GM12878 (cell line): ENCODE data around the gene EEF1A2. TPM values are rescaled to one million over a fixed set of nuclear protein-coding genes. Genes with fewer than 3 reads are reported as not detected.

ENCODE experiments used
- ATAC-seq: fragments of 200-7000 bp; cut with Tn5 transposase; 3 replicates; pipeline ENCODE4 v1.9.1; 2020; ENCODE audit warnings: mild to moderate bottlenecking, moderate library complexity
- BruUV-seq: library from RNA; stranded (reverse); fragments of 400-500 nt; replicated peaks from 2 replicates; lab custom pipeline; 2021; lab: Mats Ljungman, UMichigan
- CTCF ChIA-PET: fragments of 300-600 bp; sonication (Branson Sonifier 250); formaldehyde crosslinking; extraction: SDS; loops from one replicate; lab custom pipeline; 2021; ENCODE audit warnings: inconsistent platforms; lab: Yijun Ruan, JAX
- POLR2A ChIA-PET: fragments of 350-600 bp; formaldehyde crosslinking; extraction: SDS; loops from one replicate; lab custom pipeline; 2021; ENCODE audit warnings: inconsistent platforms; lab: Charles Lee
- RAD21 ChIA-PET: fragments of 300-600 bp; sonication (Branson Sonifier 250); formaldehyde crosslinking; loops from one replicate; lab custom pipeline; 2023; ENCODE audit warnings: antibody characterized with exemption; ENCODE audit not compliant: unreplicated experiment; lab: Charles Lee
- SMC1A ChIA-PET: fragments of 300-600 bp; sonication (Branson Sonifier 250); formaldehyde crosslinking; loops from one replicate; lab custom pipeline; 2023; ENCODE audit not compliant: unreplicated experiment, uncharacterized antibody; lab: Charles Lee
- DNase-seq: peaks from one replicate; pipeline ENCODE4 v3.0.0-alpha.2; 2011; ENCODE audit warnings: low read depth, low spot score
- FAIRE-seq: peaks from 3 replicates; lab custom pipeline; 2011; peaks lifted over from hg19 to GRCh38; lab: Jason Lieb, UNC
- H2AFZ ChIP-seq: 2 replicates; pipeline ENCODE4 v1.6.0; 2011; ENCODE audit warnings: low read depth, low read length, control low read depth; ENCODE audit not compliant: control insufficient read depth
- H3K27ac ChIP-seq: 2 replicates; pipeline ENCODE4 v1.5.1; 2011; ENCODE audit warnings: control low read depth; ENCODE audit not compliant: control insufficient read depth, insufficient read depth
- H3K27me3 ChIP-seq, 2 experiments: replicated peaks in 1 of 2; 2 replicates each; pipeline versions ENCODE4 v1.6.0 to v1.6.1; 2011; ENCODE audit warnings: low read length in 1 of 2; ENCODE audit not compliant: control insufficient read depth in 2 of 2, insufficient read depth in 2 of 2
- H3K36me3 ChIP-seq, 2 experiments: 2 replicates each; pipeline ENCODE4 v1.5.1; 2011; ENCODE audit warnings: low read length in 1 of 2; ENCODE audit not compliant: control insufficient read depth in 2 of 2, insufficient read depth in 2 of 2
- H3K4me1 ChIP-seq: 2 replicates; pipeline ENCODE4 v1.6.1; 2011; ENCODE audit warnings: mild to moderate bottlenecking, low read length, moderate library complexity, mixed read lengths; ENCODE audit not compliant: control insufficient read depth, insufficient read depth
- H3K4me2 ChIP-seq: 2 replicates; pipeline ENCODE4 v1.6.0; 2011; ENCODE audit warnings: control low read depth; ENCODE audit not compliant: control insufficient read depth, insufficient read depth
- H3K4me3 ChIP-seq: fragments of 200-600 bp; sonication (generic); 2 replicates; pipeline ENCODE4 v1.5.1; 2016
- H3K79me2 ChIP-seq: 2 replicates; pipeline ENCODE4 v1.6.0; 2011; ENCODE audit warnings: low read length; ENCODE audit not compliant: control insufficient read depth, insufficient read depth
- H3K9ac ChIP-seq: 2 replicates; pipeline ENCODE4 v1.8.0; 2011; ENCODE audit warnings: low read length, control low read depth, mixed read lengths; ENCODE audit not compliant: control insufficient read depth, insufficient read depth
- H3K9me3 ChIP-seq: replicated peaks from 3 replicates; pipeline ENCODE4 v1.5.1; 2011; ENCODE audit warnings: mild to moderate bottlenecking, low read length; ENCODE audit not compliant: control insufficient read depth, insufficient read depth
- H4K20me1 ChIP-seq: 2 replicates; pipeline ENCODE4 v1.6.0; 2011; ENCODE audit not compliant: control insufficient read depth, insufficient read depth
- ASH2L ChIP-seq: fragments of 300-600, 200-600 bp; sonication (generic); IDR thresholded peaks from 2 replicates; pipeline ENCODE4 v1.6.1; 2017; ENCODE audit warnings: low read depth, mild to moderate bottlenecking, borderline replicate concordance
- CBFB ChIP-seq: IDR thresholded peaks from 2 replicates; pipeline ENCODE4 v1.6.1; 2016; ENCODE audit warnings: antibody characterized with exemption, low read depth
- CEBPZ ChIP-seq: fragments of 150-350 bp; IDR thresholded peaks from 2 replicates; pipeline ENCODE4 v1.6.1; 2016; ENCODE audit warnings: low read depth, low read length
- EED ChIP-seq: sonication (generic); IDR thresholded peaks from 2 replicates; pipeline ENCODE4 v1.6.1; 2016; ENCODE audit warnings: antibody characterized with exemption, low read depth
- HCFC1 ChIP-seq: fragments of 150-350 bp; IDR thresholded peaks from 2 replicates; pipeline ENCODE4 v1.6.1; 2014; ENCODE audit warnings: low read length
- HDAC2 ChIP-seq: fragments of 200-600 bp; sonication (generic); IDR thresholded peaks from 2 replicates; pipeline ENCODE4 v1.6.1; 2017
- IKZF2 ChIP-seq, 2 experiments: fragments of 450-650 bp; IDR thresholded peaks; 2 replicates each; pipeline ENCODE4 v1.6.1; 2017; ENCODE audit warnings: mild to moderate bottlenecking in 2 of 2, moderate library complexity in 2 of 2
- LARP7 ChIP-seq: fragments of 450-650 bp; IDR thresholded peaks from 2 replicates; pipeline ENCODE4 v1.6.1; 2017; ENCODE audit warnings: mild to moderate bottlenecking
- PAX8 ChIP-seq: fragments of 450-650 bp; IDR thresholded peaks from 2 replicates; pipeline ENCODE4 v1.6.1; 2017; ENCODE audit warnings: mild to moderate bottlenecking, moderate library complexity
- SIX5 ChIP-seq: IDR thresholded peaks from 2 replicates; pipeline ENCODE4 v1.6.1; 2011; ENCODE audit warnings: mild to moderate bottlenecking, low read depth, low read length, moderate library complexity; ENCODE audit not compliant: severe bottlenecking
- SMAD1 ChIP-seq: fragments of 450-650 bp; IDR thresholded peaks from 2 replicates; pipeline ENCODE4 v1.6.1; 2018; ENCODE audit warnings: mild to moderate bottlenecking, low read depth; ENCODE audit not compliant: partially characterized antibody
- SMARCA5 ChIP-seq: fragments of 450-650 bp; IDR thresholded peaks from 2 replicates; pipeline ENCODE4 v1.6.1; 2017; ENCODE audit warnings: mild to moderate bottlenecking
- SRF ChIP-seq, 2 experiments: IDR thresholded peaks; 2 replicates each; pipeline ENCODE4 v1.6.1; 2011; ENCODE audit warnings: low read depth in 2 of 2, low read length in 2 of 2, mild to moderate bottlenecking in 1 of 2, moderate library complexity in 1 of 2
- STAT1 ChIP-seq: fragments of 450-650 bp; conservative IDR thresholded peaks from 2 replicates; pipeline ENCODE4 v1.6.1; 2014; ENCODE audit warnings: antibody characterized with exemption, mild to moderate bottlenecking
- STAT3 ChIP-seq: IDR thresholded peaks from 2 replicates; pipeline ENCODE4 v1.6.1; 2011; ENCODE audit warnings: low read depth, low read length, improper control_type of control experiment
- TARDBP ChIP-seq: IDR thresholded peaks from 2 replicates; pipeline ENCODE4 v1.6.1; 2016; ENCODE audit warnings: borderline replicate concordance
- ZNF592 ChIP-seq: fragments of 450-650 bp; IDR thresholded peaks from 2 replicates; pipeline ENCODE4 v1.6.1; 2017; ENCODE audit warnings: mild to moderate bottlenecking, moderate library complexity
- WGBS: methylation state at CpG from one replicate; pipeline ENCODE4 v1.1.6; 2016; ENCODE audit warnings: low lambda C conversion rate; ENCODE audit not compliant: insufficient replicate concordance, insufficient coverage; ENCODE audit errors: missing lambda C conversion rate; 5-methylcytosine and 5-hydroxymethylcytosine counted together
- in situ Hi-C: fragments of 300-500 bp; cut with MboI; formaldehyde crosslinking; loops from 9 replicates; pipeline ENCODE4 v1.14.3; 2018; ENCODE audit warnings: mixed read lengths
- intact Hi-C: fragments of 100-400 bp; cut with micrococcal nuclease; formaldehyde crosslinking; loops from one replicate; pipeline ENCODE4 v1.14.2; 2022; ENCODE audit not compliant: unreplicated experiment
- polyA plus RNA-seq, 11 experiments: library from polyadenylated mRNA; depleted of rRNA in 4 of 11; unstranded in 6 of 11; stranded (reverse) in 5 of 11; fragments of >200 nt; fragmentation: Nextera tagmentation in 4 of 11; fragmentation: Illumina TruSeq in 1 of 11; extraction: Ambion mirVana in 4 of 11; extraction: Trizol in 1 of 11; gene quantifications; 1 replicate in 1 of 11; 2 replicates in 10 of 11; pipeline versions ENCODE4 v1.2.1 to v1.2.3, GENCODE V29; 2011 to 2016; ENCODE audit warnings: inconsistent platforms in 2 of 11, missing spikeins in 2 of 11, low read depth in 1 of 11
- total RNA-seq, 4 experiments: library from RNA; depleted of rRNA in 3 of 4; stranded (reverse); fragments of >200 nt in 3 of 4; fragmentation: Illumina TruSeq in 1 of 4; extraction: Trizol in 1 of 4; gene quantifications; 2 replicates each; pipeline versions ENCODE4 v1.2.1 to v1.2.3, GENCODE V29; 2013 to 2021

Gene EEF1A2
- total and polyA plus RNA-seq, 10 of the 15 experiments (the other 5 are each of a cell fraction or from before 2014, with no cell fraction given) = 0.56 TPM; not detected in 9

- intact Hi-C loops = no loop called here
- H2AFZ ChIP-seq = no peak overlapping the region
- no peak for TF ChIP-seq IKZF2 (IDR thresholded peaks at IDR 0.05)
- no peak for TF ChIP-seq HCFC1
- no peak for TF ChIP-seq SRF (IDR thresholded peaks at IDR 0.05; ENCODE audit: low read depth in 2 of 2, low read length in 2 of 2)
- TF ChIP-seq SIX5 = no peak
- TF ChIP-seq SMAD1 = no peak
- no peak for TF ChIP-seq SMARCA5
- TF ChIP-seq CEBPZ = no peak
- TF ChIP-seq STAT1 = no peak
- no peak for TF ChIP-seq CBFB
- no peak for TF ChIP-seq ZNF592
- TF ChIP-seq STAT3 = no peak
- no peak for TF ChIP-seq PAX8
- no peak for TF ChIP-seq LARP7
- no peak for TF ChIP-seq ASH2L
- TF ChIP-seq EED = no peak
- no peak for TF ChIP-seq TARDBP
- TF ChIP-seq HDAC2 = no peak
- TF ChIP-seq, all 136 proteins: peak for 0
- no peaks in the 10 kb centered on the region for H3K9me3 ChIP-seq
- POLR2A ChIA-PET = no interaction called here
- BruUV-seq = no TSS peak
- H3K36me3 ChIP-seq = no peaks in the 10 kb centered on the region
- no peaks in the 10 kb centered on the region for H3K79me2 ChIP-seq
- no peak for DNase-seq
- no peak overlapping the region for H3K4me2 ChIP-seq
- ATAC-seq = no peak
- H3K9ac ChIP-seq = no peak overlapping the region
- WGBS = 28% methylated on average over 18 of the region's 18 CpGs
- RAD21 ChIA-PET = no interaction called here
- in situ Hi-C loops = no loop called here
- H4K20me1 ChIP-seq = no peaks in the 10 kb centered on the region
- H3K4me1 ChIP-seq = no peaks in the 10 kb centered on the region; the same call in 1 of the 2 replicates
- H3K27ac ChIP-seq = no peak overlapping the region
- H3K4me3 ChIP-seq = no peak overlapping the region
- SMC1A ChIA-PET = no interaction called here
- no peak for FAIRE-seq
- CTCF ChIA-PET = interaction anchor here (0.6 kb wide), 1 partner anchor 8 kb away, joined by 5 read pairs; no protein-coding TSS in a partner anchor
- peaks cover 0 to 1% of the 10 kb centered on the region in 2 experiments; a peak in 1 of 4 replicates for H3K27me3 ChIP-seq
Observed at GRCh38 chr20:63484651-63485403, 14.1 kb downstream of the EEF1A2 start.
